Peyer's patch (tissue), 4 donors: ENCODE measurements around the gene NIN. TPM values are rescaled to one million over a fixed set of nuclear protein-coding genes. Genes with fewer than 3 reads are reported as not detected.
"Not testable (repeated sequence)": the region's sequence is repeated elsewhere in the genome, so short reads cannot be mapped to it uniquely, and the experiment has no call there.

Experiments
- DNase-seq, 3 donors: peaks; one replicate each; pipeline ENCODE4 v3.0.0-alpha.2; 2017 to 2019
- H3K27ac ChIP-seq, 4 donors: fragments of 200-600 bp; sonication (generic); one replicate each; pipeline ENCODE4 v1.5.1; 2016 to 2019
- H3K27me3 ChIP-seq, 2 donors: fragments of 200-600 bp; sonication (generic); one replicate each; pipeline ENCODE4 v1.5.1; 2019
- H3K36me3 ChIP-seq, 3 donors: fragments of 200-600 bp; sonication (generic); one replicate each; pipeline ENCODE4 v1.5.1; 2016 to 2019
- H3K4me1 ChIP-seq, 4 donors: fragments of 200-600 bp; sonication (generic); one replicate each; pipeline ENCODE4 v1.5.1; 2016 to 2019
- H3K4me3 ChIP-seq, 4 donors: fragments of 200-600 bp; sonication (generic); 1 replicate in 3 of 4; 2 replicates in 1 of 4; pipeline ENCODE4 v1.5.1; 2016 to 2019; ENCODE audit warnings: mild to moderate bottlenecking in 1 of 4
- H3K9me3 ChIP-seq, 4 donors: fragments of 200-600 bp; sonication (generic); one replicate each; pipeline ENCODE4 v1.5.1; 2016 to 2019; ENCODE audit warnings: mild to moderate bottlenecking in 1 of 4
- CTCF ChIP-seq, 6 experiments: fragments of 450-650 bp in 4 of 6; fragments of 200-600 bp in 2 of 6; sonication (generic) in 1 of 6; IDR thresholded peaks; one replicate each; pipeline ENCODE4 v1.5.1; 2017 to 2019; ENCODE audit warnings: antibody characterized with exemption in 6 of 6, mild to moderate bottlenecking in 3 of 6, moderate library complexity in 1 of 6
- POLR2A ChIP-seq, 2 donors: fragments of 450-650 bp; IDR thresholded peaks; one replicate each; pipeline ENCODE4 v1.5.1; 2017; ENCODE audit warnings: antibody characterized with exemption in 2 of 2, mild to moderate bottlenecking in 2 of 2, moderate library complexity in 2 of 2
- total RNA-seq, 4 donors: library from RNA; depleted of rRNA; stranded (reverse); fragments of >200 nt; gene quantifications; one replicate each; pipeline ENCODE4 v1.1.0, GENCODE V29; 2016

Gene NIN
- total RNA-seq, 4 donors from 2014 or later, result 13.8 to 151 (median 21.5) TPM

DNA sequence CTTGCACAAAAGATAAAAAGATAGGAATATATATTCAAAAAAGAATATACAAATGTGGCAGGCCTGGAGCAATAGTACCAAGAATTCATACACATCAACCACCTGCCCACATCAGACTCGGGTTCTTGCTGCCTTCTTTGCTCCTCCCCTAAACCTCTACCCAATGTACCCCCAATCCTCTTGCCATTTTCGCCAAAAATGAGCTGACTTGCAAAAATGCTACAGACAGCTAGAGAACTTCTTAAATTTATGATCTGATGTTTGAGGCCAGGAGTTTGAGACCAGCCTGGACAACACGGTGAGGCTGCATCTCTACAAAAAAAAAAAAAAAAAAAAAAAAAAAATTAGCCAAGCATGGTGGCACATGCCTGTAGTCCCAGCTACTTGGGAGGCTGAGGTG is 119.9 kb downstream of the NIN start:
- H3K27me3 ChIP-seq, result no peaks in the 10 kb centered on the region
- no peaks in the 10 kb centered on the region for H3K36me3 ChIP-seq
- H3K4me3 ChIP-seq, result no peak overlapping the region
- H3K4me1 ChIP-seq, result no peaks in the 10 kb centered on the region
- H3K27ac ChIP-seq, result no peak overlapping the region
- TF ChIP-seq CTCF (IDR thresholded peaks at IDR 0.05), result no peak
- no peak for TF ChIP-seq POLR2A (IDR thresholded peaks at IDR 0.05)
- no peak for DNase-seq
- H3K9me3 ChIP-seq, result no peaks in the 10 kb centered on the region

DNA sequence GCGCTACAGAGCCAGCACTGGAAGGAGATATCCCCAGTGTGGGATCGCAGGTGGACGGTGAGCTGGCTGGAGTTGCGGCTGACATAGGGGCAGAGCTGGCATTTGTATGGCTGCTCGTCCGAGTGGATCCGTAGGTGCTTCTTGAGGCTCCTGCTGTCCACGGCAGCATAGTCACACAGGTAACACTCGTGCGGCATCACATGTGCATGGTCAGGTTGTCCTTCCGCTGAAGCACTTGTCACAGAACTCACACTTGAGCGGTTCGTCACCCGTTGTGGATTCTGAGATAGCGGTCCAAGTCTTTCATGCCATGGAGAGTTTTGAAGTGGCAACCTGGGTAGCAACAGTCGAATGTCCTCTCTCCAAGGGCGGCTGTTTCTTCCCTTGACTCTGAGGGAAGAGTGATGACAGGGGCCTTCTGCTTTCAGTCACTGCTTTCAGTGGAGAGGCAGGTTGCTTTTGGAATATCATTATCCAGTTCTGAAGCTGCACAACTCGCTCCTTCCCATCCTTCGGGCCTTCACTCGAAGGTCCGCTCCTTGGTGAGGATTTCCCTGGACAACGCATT is 125.9 kb downstream of the NIN start:
- Histone ChIP-seq H3K27me3 (no peaks in the 10 kb centered on the region), H3K27ac (no peak overlapping the region), H3K9me3 (no peaks in the 10 kb centered on the region), H3K4me3 (no peak overlapping the region), H3K36me3 (no peaks in the 10 kb centered on the region), H3K4me1 (no peaks in the 10 kb centered on the region)
- DNase-seq, result no peak
- TF ChIP-seq POLR2A (IDR thresholded peaks at IDR 0.05) (no peak), CTCF (IDR thresholded peaks at IDR 0.05) (no peak)

GRCh38 chr14:50704454-50705010 is 126.4 kb downstream of the NIN start:
- Histone ChIP-seq H3K36me3 (no peaks in the 10 kb centered on the region), H3K4me3 (no peak overlapping the region), H3K27me3 (no peaks in the 10 kb centered on the region), H3K4me1 (no peaks in the 10 kb centered on the region), H3K9me3 (no peaks in the 10 kb centered on the region), H3K27ac (no peak overlapping the region)
- no peak for DNase-seq
- no peak for TF ChIP-seq CTCF (IDR thresholded peaks at IDR 0.05)
- no peak for TF ChIP-seq POLR2A (IDR thresholded peaks at IDR 0.05)

DNA sequence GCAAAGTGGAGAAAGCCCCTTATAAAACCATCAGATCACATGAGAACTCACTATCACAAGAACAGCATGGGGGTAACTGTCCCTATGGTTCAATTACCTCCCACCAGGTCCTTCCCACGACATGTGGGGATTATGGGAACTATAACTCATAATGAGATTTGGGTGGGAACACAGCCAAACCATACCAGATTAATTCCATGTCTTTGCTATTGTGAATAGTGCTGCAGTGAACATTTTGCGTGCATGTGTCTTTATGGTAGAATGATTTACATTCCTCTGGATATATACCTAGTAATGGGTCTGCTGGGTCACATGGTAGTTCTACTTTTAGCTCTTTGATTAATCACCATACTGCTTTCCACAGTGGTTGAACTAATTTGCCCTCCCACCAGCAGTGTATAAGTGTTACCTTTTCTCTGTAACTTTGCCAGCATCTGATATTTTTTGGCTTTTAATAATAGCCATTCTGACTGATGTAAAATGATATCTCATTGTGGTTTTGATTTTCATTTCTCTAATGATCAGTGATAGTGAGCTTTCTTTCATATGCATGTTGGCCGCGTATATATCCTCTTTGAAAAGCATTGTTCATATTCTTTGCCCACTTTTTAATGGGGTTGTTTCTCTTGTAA is 133.2 kb downstream of the NIN start:
- no peaks in the 10 kb centered on the region for H3K9me3 ChIP-seq
- H3K27me3 ChIP-seq, result no peaks in the 10 kb centered on the region
- H3K4me1 ChIP-seq, result no peaks in the 10 kb centered on the region
- H3K36me3 ChIP-seq, result no peaks in the 10 kb centered on the region
- no peak overlapping the region for H3K4me3 ChIP-seq
- no peak overlapping the region for H3K27ac ChIP-seq
- TF ChIP-seq CTCF (IDR thresholded peaks at IDR 0.05), result no peak
- no peak for TF ChIP-seq POLR2A (IDR thresholded peaks at IDR 0.05)
- no peak for DNase-seq

DNA sequence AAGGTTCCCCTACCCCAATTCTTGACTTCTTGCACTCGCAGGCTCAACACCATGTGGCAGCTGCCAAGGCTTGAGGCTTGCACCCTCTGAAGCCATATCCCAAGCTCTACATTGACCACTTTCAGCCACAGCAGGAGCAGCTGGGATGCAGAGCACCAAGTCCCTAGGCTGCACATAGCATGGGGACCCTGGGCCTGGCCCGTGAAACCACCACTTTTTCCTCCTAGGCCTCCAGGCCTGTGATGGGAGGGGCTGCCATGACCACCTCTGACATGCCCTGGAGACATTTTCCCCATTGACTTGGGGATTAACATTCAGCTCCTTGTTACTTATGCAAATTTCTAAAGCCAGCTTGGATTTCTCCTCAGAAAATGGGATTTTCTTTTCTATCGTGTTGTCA is 136.7 kb downstream of the NIN start:
- H3K4me1 ChIP-seq, H3K27me3 ChIP-seq, H3K27ac ChIP-seq, H3K9me3 ChIP-seq, H3K4me3 ChIP-seq, DNase-seq, H3K36me3 ChIP-seq: not testable (repeated sequence)

- DNase-seq, result no peak
- Histone ChIP-seq H3K36me3 (no peaks in the 10 kb centered on the region), H3K9me3 (peaks cover 0 to 6% (median 0%) of the 10 kb centered on the region in 4 donors), H3K4me1 (no peaks in the 10 kb centered on the region), H3K27ac (no peak overlapping the region), H3K4me3 (no peak overlapping the region), H3K27me3 (no peaks in the 10 kb centered on the region)
- TF ChIP-seq POLR2A (IDR thresholded peaks at IDR 0.05) (no peak), CTCF (IDR thresholded peaks at IDR 0.05) (no peak)
Observed at GRCh38 chr14:50688875-50689274, 142.1 kb downstream of the NIN start.
